Measurements from ENCODE around the gene SARS1. TPM values are rescaled to one million over a fixed set of nuclear protein-coding genes. Genes with fewer than 3 reads are reported as not detected.

SARS1 gene
- total RNA-seq, 1 donor from 2014 or later: 118 TPM

DNA sequence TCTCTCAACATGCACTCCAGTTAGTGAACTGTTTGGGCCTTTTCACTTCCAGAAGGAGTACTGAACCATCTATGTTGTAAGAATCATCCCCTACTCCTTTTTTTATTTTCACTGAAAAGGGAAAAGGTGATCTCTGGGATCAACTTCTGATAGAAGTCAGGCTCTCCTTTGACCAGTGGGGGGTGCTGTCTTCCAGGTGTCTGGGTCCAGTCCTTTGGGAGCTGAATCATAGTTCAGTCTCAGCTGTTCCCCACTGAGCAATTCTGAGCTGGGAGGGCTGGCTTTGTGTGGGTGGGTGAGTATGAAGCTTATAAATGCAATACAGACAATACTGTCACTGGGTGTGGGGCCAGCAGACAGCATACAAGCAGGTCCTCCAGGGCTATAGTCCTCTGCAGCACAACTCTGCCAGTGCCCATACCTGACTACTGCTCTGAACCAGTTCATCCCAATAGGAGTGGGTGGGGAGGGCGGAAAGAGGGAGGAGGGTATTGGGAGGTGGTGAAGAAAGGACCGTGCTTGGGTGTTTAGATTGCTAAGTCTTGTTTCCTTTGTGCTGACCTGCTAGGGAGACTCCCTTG lies 12.5 kb upstream of the SARS1 start:
- H3K4me2 ChIP-seq: no peak overlapping the region
- H3K9me3 Mint-ChIP-seq: no peaks in the 10 kb centered on the region
- H4K20me1 ChIP-seq (ENCODE audit: low read depth): no peaks in the 10 kb centered on the region
- no peaks in the 10 kb centered on the region for H3K36me3 Mint-ChIP-seq
- H2AFZ ChIP-seq (replicated peaks): peak overlapping the region; percentile 92
- H3K9me3 ChIP-seq (ENCODE audit: low read depth): no peaks in the 10 kb centered on the region
- H3K27ac Mint-ChIP-seq: peak overlapping the region; percentile 57
- H3K4me1 ChIP-seq: peaks cover 5% of the 10 kb centered on the region
- H3K79me2 ChIP-seq (ENCODE audit: low read depth): no peaks in the 10 kb centered on the region
- no peak overlapping the region for H3K9ac ChIP-seq
- DNase-seq (ENCODE audit: low spot score): peak; percentile 84
- no peaks in the 10 kb centered on the region for H3K27me3 ChIP-seq
- TF ChIP-seq EZH2phosphoT487 (IDR thresholded peaks at IDR 0.05): no peak
- TF ChIP-seq, protein P1, sequence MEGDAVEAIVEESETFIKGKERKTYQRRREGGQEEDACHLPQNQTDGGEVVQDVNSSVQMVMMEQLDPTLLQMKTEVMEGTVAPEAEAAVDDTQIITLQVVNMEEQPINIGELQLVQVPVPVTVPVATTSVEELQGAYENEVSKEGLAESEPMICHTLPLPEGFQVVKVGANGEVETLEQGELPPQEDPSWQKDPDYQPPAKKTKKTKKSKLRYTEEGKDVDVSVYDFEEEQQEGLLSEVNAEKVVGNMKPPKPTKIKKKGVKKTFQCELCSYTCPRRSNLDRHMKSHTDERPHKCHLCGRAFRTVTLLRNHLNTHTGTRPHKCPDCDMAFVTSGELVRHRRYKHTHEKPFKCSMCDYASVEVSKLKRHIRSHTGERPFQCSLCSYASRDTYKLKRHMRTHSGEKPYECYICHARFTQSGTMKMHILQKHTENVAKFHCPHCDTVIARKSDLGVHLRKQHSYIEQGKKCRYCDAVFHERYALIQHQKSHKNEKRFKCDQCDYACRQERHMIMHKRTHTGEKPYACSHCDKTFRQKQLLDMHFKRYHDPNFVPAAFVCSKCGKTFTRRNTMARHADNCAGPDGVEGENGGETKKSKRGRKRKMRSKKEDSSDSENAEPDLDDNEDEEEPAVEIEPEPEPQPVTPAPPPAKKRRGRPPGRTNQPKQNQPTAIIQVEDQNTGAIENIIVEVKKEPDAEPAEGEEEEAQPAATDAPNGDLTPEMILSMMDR (IDR thresholded peaks at IDR 0.05): peak; percentile 91
- H3K4me3 Mint-ChIP-seq: no peak overlapping the region
- H3K4me1 Mint-ChIP-seq: peaks cover 21% of the 10 kb centered on the region
- no peak overlapping the region for H3K27ac ChIP-seq
- no peaks in the 10 kb centered on the region for H3F3A ChIP-seq (ENCODE audit: low read depth)
- no peaks in the 10 kb centered on the region for H3K36me3 ChIP-seq
- peaks cover 10% of the 10 kb centered on the region for H3K27me3 Mint-ChIP-seq (ENCODE audit: insufficient read depth, low read depth)
- H3K4me3 ChIP-seq: no peak overlapping the region

- Histone ChIP-seq H3K9ac (no peak overlapping the region), H3K9me3 (ENCODE audit: low read depth) (no peaks in the 10 kb centered on the region), H3K27me3 (no peaks in the 10 kb centered on the region), H3K4me1 (peaks cover 5% of the 10 kb centered on the region), H3K4me2 (no peak overlapping the region), H3K36me3 (no peaks in the 10 kb centered on the region), H3K4me3 (no peak overlapping the region), H3K27ac (no peak overlapping the region), H2AFZ (replicated peaks) (no peak overlapping the region), H3K79me2 (ENCODE audit: low read depth) (no peaks in the 10 kb centered on the region), H4K20me1 (ENCODE audit: low read depth) (no peaks in the 10 kb centered on the region), H3F3A (ENCODE audit: low read depth) (no peaks in the 10 kb centered on the region)
- no peak overlapping the region for H3K4me3 Mint-ChIP-seq
- no peaks in the 10 kb centered on the region for H3K9me3 Mint-ChIP-seq
- H3K27ac Mint-ChIP-seq: no peak overlapping the region
- TF ChIP-seq EZH2phosphoT487 (IDR thresholded peaks at IDR 0.05) (no peak), EZH2 (IDR thresholded peaks at IDR 0.05) (no peak)
- TF ChIP-seq, protein P1 (IDR thresholded peaks at IDR 0.05): no peak
- no peak for DNase-seq (ENCODE audit: low spot score)
- H3K36me3 Mint-ChIP-seq: no peaks in the 10 kb centered on the region
- H3K27me3 Mint-ChIP-seq (ENCODE audit: insufficient read depth, low read depth): peaks cover 3% of the 10 kb centered on the region
- H3K4me1 Mint-ChIP-seq: peaks cover 12% of the 10 kb centered on the region
Measured at GRCh38 chr1:109204484-109204883, 9.2 kb upstream of the SARS1 start.

DNA sequence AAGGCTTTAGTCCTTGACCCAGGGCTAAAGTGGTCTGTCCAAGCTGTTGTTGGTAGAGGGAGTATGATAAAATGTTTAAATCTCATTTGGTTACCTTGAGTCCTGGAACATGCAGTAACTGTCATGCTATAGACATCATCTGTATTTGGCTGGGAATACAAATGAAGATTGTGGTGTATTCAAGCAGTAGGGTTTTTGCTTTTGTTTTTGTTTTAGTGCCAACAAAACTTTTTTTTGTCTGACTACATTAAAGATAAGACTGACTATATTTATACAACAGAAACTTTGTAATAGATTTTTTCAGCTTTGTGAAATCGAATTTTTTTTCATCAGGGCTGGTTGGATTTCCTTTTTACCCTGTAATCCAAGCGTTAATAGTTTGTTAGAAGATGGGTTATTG lies 7.4 kb upstream of the SARS1 start:
- Histone ChIP-seq H3K4me3 (no peak overlapping the region), H4K20me1 (ENCODE audit: low read depth) (no peaks in the 10 kb centered on the region), H3K79me2 (ENCODE audit: low read depth) (no peaks in the 10 kb centered on the region), H3K9ac (no peak overlapping the region), H3K27ac (no peak overlapping the region), H3K4me2 (no peak overlapping the region), H2AFZ (replicated peaks) (no peak overlapping the region), H3K27me3 (no peaks in the 10 kb centered on the region), H3K36me3 (no peaks in the 10 kb centered on the region), H3K4me1 (peaks cover 3% of the 10 kb centered on the region), H3K9me3 (ENCODE audit: low read depth) (no peaks in the 10 kb centered on the region), H3F3A (ENCODE audit: low read depth) (no peaks in the 10 kb centered on the region)
- no peak for TF ChIP-seq EZH2 (IDR thresholded peaks at IDR 0.05)
- TF ChIP-seq, protein P1 (IDR thresholded peaks at IDR 0.05): no peak
- no peak for TF ChIP-seq EZH2phosphoT487 (IDR thresholded peaks at IDR 0.05)
- no peak overlapping the region for H3K4me3 Mint-ChIP-seq
- no peak overlapping the region for H3K27ac Mint-ChIP-seq
- H3K36me3 Mint-ChIP-seq: no peaks in the 10 kb centered on the region
- peaks cover 7% of the 10 kb centered on the region for H3K4me1 Mint-ChIP-seq
- DNase-seq (ENCODE audit: low spot score): no peak
- peaks cover 3% of the 10 kb centered on the region for H3K27me3 Mint-ChIP-seq (ENCODE audit: insufficient read depth, low read depth)
- no peaks in the 10 kb centered on the region for H3K9me3 Mint-ChIP-seq

Data from neural progenitor cell (in vitro differentiated cells).